ENCODE results near the gene IGFALS. TPM values are rescaled to one million over a fixed set of nuclear protein-coding genes. Genes with fewer than 3 reads are reported as not detected.

The IGFALS gene
- total and polyA plus RNA-seq, 2 experiments from 2014 or later: 0.16 TPM; not detected in 1

GRCh38 chr16:1788095-1788707, 5.3 kb downstream of the IGFALS start (continued):
- no peak for TF ChIP-seq CTCF (conservative IDR thresholded peaks at IDR 0.05; ENCODE audit: low read depth in 2 of 2)
- no peak for TF ChIP-seq JUNB (IDR thresholded peaks at IDR 0.05; ENCODE audit: unreplicated experiment)
- TF ChIP-seq NANOG (IDR thresholded peaks at IDR 0.05; ENCODE audit: borderline replicate concordance): no peak
- no peak for TF ChIP-seq ZNF114 (CRISPR knock-in tag; IDR thresholded peaks at IDR 0.05)

DNA sequence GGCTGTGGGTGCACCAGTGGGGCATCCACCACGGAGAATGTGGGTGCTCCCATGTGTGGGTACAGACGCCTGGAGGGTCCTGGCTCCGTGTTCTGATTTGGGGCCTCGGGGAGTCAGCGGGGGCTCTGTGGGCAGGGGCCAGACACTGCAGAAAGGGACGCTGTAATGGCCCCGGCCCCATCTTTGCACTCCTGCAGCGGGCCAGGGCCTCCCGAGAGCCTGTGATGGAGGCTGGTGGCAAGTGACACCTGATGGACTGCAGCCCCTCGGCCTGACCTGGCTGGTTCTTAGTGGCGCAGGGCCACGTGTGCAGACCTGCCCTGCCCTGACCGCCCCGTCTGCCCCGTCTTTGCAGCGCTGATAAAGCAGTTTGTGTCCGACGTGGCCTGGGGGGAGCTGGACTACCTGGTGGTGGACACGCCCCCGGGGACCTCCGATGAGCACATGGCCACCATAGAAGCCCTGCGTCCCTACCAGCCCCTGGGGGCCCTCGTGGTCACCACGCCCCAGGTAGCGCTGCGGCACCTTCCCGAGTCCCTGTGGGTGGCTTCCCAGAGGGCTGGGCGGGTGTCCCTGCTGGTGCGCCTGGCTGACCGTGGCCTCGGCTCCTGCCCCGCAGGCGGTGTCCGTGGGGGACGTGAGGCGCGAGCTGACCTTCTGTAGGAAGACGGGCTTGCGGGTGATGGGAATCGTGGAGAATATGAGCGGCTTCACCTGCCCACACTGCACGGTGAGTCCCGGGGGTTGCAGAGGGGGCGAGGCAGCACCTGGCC, 6.0 kb downstream of the IGFALS start:
- H3K27ac Mint-ChIP-seq: no peak overlapping the region
- H3K79me2 ChIP-seq (replicated peaks; ENCODE audit: insufficient read depth): peaks cover 35% of the 10 kb centered on the region
- no peaks in the 10 kb centered on the region for H3K4me1 ChIP-seq (ENCODE audit: insufficient read depth)
- peaks cover 9% of the 10 kb centered on the region; the same call in 2 of the 3 replicates for H3K36me3 Mint-ChIP-seq (ENCODE audit: low read depth)
- no peak overlapping the region for H3K4me3 ChIP-seq
- H2AFZ ChIP-seq: no peak overlapping the region
- no peak overlapping the region for H3K27ac ChIP-seq (ENCODE audit: low read depth)
- ATAC-seq (no peak), DNase-seq (ENCODE audit: low spot score) (no peak)
- H3K36me3 ChIP-seq (ENCODE audit: insufficient read depth): no peaks in the 10 kb centered on the region
- H3F3A ChIP-seq (replicated peaks; ENCODE audit: low read depth): no peaks in the 10 kb centered on the region
- no peak overlapping the region for H3K4me2 ChIP-seq
- no peaks in the 10 kb centered on the region for H3K4me1 Mint-ChIP-seq
- H3K9me3 Mint-ChIP-seq: peaks cover 2% of the 10 kb centered on the region; the same call in 1 of the 3 replicates
- H3K9me2 ChIP-seq (ENCODE audit: insufficient read depth): no peaks in the 10 kb centered on the region
- no peaks in the 10 kb centered on the region for H3K27me3 ChIP-seq (ENCODE audit: insufficient read depth)
- H3K4me3 Mint-ChIP-seq: no peak overlapping the region
- peaks cover 13% of the 10 kb centered on the region for H3K27me3 Mint-ChIP-seq (ENCODE audit: insufficient read depth, low read depth, poor library complexity)
- H4K20me1 ChIP-seq (replicated peaks; ENCODE audit: insufficient read depth): peaks cover 14% of the 10 kb centered on the region
- no peak for TF ChIP-seq CTCF (conservative IDR thresholded peaks at IDR 0.05; ENCODE audit: low read depth in 2 of 2)
- TF ChIP-seq, protein P1, sequence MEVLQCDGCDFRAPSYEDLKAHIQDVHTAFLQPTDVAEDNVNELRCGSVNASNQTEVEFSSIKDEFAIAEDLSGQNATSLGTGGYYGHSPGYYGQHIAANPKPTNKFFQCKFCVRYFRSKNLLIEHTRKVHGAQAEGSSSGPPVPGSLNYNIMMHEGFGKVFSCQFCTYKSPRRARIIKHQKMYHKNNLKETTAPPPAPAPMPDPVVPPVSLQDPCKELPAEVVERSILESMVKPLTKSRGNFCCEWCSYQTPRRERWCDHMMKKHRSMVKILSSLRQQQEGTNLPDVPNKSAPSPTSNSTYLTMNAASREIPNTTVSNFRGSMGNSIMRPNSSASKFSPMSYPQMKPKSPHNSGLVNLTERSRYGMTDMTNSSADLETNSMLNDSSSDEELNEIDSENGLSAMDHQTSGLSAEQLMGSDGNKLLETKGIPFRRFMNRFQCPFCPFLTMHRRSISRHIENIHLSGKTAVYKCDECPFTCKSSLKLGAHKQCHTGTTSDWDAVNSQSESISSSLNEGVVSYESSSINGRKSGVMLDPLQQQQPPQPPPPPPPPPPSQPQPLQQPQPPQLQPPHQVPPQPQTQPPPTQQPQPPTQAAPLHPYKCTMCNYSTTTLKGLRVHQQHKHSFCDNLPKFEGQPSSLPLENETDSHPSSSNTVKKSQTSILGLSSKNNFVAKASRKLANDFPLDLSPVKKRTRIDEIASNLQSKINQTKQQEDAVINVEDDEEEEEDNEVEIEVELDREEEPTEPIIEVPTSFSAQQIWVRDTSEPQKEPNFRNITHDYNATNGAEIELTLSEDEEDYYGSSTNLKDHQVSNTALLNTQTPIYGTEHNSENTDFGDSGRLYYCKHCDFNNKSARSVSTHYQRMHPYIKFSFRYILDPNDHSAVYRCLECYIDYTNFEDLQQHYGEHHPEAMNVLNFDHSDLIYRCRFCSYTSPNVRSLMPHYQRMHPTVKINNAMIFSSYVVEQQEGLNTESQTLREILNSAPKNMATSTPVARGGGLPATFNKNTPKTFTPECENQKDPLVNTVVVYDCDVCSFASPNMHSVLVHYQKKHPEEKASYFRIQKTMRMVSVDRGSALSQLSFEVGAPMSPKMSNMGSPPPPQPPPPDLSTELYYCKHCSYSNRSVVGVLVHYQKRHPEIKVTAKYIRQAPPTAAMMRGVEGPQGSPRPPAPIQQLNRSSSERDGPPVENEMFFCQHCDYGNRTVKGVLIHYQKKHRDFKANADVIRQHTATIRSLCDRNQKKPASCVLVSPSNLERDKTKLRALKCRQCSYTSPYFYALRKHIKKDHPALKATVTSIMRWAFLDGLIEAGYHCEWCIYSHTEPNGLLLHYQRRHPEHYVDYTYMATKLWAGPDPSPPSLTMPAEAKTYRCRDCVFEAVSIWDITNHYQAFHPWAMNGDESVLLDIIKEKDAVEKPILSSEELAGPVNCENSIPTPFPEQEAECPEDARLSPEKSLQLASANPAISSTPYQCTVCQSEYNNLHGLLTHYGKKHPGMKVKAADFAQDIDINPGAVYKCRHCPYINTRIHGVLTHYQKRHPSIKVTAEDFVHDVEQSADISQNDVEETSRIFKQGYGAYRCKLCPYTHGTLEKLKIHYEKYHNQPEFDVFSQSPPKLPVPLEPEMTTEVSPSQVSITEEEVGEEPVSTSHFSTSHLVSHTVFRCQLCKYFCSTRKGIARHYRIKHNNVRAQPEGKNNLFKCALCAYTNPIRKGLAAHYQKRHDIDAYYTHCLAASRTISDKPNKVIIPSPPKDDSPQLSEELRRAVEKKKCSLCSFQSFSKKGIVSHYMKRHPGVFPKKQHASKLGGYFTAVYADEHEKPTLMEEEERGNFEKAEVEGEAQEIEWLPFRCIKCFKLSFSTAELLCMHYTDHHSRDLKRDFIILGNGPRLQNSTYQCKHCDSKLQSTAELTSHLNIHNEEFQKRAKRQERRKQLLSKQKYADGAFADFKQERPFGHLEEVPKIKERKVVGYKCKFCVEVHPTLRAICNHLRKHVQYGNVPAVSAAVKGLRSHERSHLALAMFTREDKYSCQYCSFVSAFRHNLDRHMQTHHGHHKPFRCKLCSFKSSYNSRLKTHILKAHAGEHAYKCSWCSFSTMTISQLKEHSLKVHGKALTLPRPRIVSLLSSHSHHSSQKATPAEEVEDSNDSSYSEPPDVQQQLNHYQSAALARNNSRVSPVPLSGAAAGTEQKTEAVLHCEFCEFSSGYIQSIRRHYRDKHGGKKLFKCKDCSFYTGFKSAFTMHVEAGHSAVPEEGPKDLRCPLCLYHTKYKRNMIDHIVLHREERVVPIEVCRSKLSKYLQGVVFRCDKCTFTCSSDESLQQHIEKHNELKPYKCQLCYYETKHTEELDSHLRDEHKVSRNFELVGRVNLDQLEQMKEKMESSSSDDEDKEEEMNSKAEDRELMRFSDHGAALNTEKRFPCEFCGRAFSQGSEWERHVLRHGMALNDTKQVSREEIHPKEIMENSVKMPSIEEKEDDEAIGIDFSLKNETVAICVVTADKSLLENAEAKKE (CRISPR knock-in tag; IDR thresholded peaks at IDR 0.05): no peak
- no peak for TF ChIP-seq POLR2AphosphoS5 (IDR thresholded peaks at IDR 0.05; ENCODE audit: low read depth)
- no peak for TF ChIP-seq CREB1 (CRISPR knock-in tag; IDR thresholded peaks at IDR 0.05; ENCODE audit: low read depth)
- TF ChIP-seq EZH2phosphoT487 (IDR thresholded peaks at IDR 0.05; ENCODE audit: unreplicated experiment): no peak
- no peak for TF ChIP-seq ZNF331 (CRISPR knock-in tag; IDR thresholded peaks at IDR 0.05; ENCODE audit: low read depth)
- TF ChIP-seq JUNB (IDR thresholded peaks at IDR 0.05; ENCODE audit: unreplicated experiment): no peak
- no peak for TF ChIP-seq EZH2 (IDR thresholded peaks at IDR 0.05; ENCODE audit: low read depth, unreplicated experiment)
- TF ChIP-seq ZNF114 (CRISPR knock-in tag; IDR thresholded peaks at IDR 0.05): no peak
- TF ChIP-seq STAT1 (IDR thresholded peaks at IDR 0.05; ENCODE audit: unreplicated experiment): no peak

Measured in GM23338 (cell line).